HL-60 (cell line): ENCODE measurements around the gene PKP4.
A peak's percentile ranks its signal among the peaks of the same experiment; 100 is the strongest.

ENCODE experiments used
- DNase-seq, 2 experiments: peaks; one replicate each; pipeline ENCODE4 v3.0.0-alpha.2; 2010 to 2020; ENCODE audit warnings: low read depth in 1 of 2, low spot score in 1 of 2
- H3K27ac ChIP-seq: fragments of 250-450 bp; sonication (Bioruptor Pico); replicated peaks from 2 replicates; pipeline ENCODE4 v1.5.1; 2020; ENCODE audit warnings: mild to moderate bottlenecking, moderate library complexity
- H3K27me3 ChIP-seq: fragments of 250-450 bp; sonication (Bioruptor Pico); 2 replicates; pipeline ENCODE4 v1.5.1; 2021; ENCODE audit warnings: mild to moderate bottlenecking, moderate library complexity; ENCODE audit not compliant: insufficient read depth, poor library complexity, severe bottlenecking
- H3K4me3 ChIP-seq: replicated peaks from 2 replicates; pipeline ENCODE4 v1.5.1; 2011; ENCODE audit warnings: mild to moderate bottlenecking, control low read depth, low read length; ENCODE audit not compliant: insufficient read depth
- GABPA ChIP-seq: IDR thresholded peaks from 2 replicates; pipeline ENCODE4 v1.6.1; 2012; ENCODE audit warnings: low read depth
- POLR2AphosphoS5 ChIP-seq: IDR thresholded peaks from 2 replicates; pipeline ENCODE4 v1.6.1; 2012; ENCODE audit warnings: low read depth
- SPI1 ChIP-seq: IDR thresholded peaks from 2 replicates; pipeline ENCODE4 v1.6.1; 2012; ENCODE audit warnings: low read depth, mild to moderate bottlenecking, borderline replicate concordance
- TF ChIP-seq, protein P1 (sequence below): IDR thresholded peaks from one replicate; pipeline ENCODE4 v1.5.1; 2011; ENCODE audit warnings: low read length, control low read depth, inconsistent platforms; ENCODE audit not compliant: insufficient read depth
- TF ChIP-seq, protein P2 (sequence below): IDR thresholded peaks from 2 replicates; pipeline ENCODE4 v1.6.1; 2012; ENCODE audit warnings: low read depth; ENCODE audit not compliant: insufficient replicate concordance

Gene PKP4

DNA sequence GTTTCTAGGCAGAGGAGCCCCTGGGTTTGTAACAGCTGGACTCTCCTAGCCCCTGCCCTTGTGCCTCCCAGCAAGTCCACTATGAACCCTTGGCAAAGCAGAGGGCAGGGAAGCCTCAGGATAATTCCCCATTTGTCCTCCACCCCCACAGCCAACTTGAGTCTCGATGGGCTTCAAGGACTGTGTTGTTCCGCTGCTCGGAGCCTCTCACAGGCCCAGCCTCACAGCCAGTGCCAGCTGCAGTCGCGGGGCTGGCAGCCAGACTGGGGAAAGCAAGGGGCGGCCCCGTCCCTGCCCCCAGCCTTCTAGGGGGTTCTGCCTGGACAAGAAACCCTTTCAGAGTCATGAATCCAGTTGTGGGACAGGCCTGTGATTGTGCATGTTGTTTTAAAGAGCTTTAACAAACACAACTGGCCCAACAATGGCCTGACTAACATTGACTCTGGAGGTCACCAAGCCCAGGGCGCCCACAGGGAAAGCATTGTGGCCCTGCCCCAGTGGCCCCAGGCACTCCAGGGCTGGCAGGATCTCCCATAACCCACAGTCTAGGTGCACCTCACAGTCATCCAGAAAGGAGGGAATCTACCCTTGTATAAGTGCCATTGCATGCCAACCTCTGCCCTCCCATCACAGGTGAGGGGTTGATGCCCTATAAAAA lies 266.6 kb downstream of the PKP4 start:
- no peak overlapping the region for H3K4me3 ChIP-seq
- DNase-seq = no peak
- H3K27me3 ChIP-seq = no peaks in the 10 kb centered on the region
- TF ChIP-seq GABPA = no peak
- H3K27ac ChIP-seq = no peak overlapping the region

DNA sequence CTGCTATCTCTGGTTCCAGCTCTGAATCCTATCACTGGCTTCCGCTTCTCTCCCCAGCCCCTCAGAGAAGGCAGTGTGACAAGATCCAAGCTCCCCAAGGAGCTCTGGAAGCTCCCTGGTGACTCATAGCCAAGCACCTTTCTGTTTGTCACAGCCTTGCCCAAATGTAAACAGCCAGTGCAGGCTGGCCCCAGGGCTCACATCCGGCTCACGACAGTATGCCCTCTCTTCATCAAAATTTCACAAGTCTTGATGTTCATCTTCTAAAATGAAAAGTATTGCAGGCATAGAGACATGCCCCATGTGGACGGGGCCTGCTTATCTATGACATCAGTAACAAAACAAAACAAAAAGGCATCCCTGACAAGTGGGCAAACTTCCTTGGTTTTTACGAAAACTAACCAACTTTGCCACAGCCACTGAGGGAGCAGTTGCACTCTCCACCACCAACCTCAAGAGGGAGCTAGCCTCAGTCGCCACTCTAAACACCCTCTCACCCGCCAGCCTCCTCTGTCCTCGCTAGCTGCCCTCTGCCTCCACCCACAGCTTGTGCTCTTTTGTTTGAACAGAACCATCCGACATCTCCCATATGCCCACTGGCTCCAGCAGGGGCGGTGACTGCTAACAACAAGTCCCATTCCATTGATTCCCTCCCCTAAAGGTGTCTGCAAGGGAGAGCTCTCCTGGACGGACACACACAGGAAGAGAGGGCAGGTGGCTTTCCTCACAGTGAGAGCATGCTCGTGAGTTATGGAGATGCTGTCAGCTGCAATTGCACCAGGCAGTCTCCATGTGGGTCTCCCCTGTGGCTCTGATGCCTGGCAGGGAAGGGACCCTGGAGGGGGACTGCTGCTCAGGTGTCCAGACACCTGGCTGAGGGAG lies 267.4 kb downstream of the PKP4 start:
- DNase-seq = no peak
- Histone ChIP-seq H3K4me3 (no peak overlapping the region), H3K27me3 (no peaks in the 10 kb centered on the region), H3K27ac (no peak overlapping the region)
- TF ChIP-seq, protein P1, sequence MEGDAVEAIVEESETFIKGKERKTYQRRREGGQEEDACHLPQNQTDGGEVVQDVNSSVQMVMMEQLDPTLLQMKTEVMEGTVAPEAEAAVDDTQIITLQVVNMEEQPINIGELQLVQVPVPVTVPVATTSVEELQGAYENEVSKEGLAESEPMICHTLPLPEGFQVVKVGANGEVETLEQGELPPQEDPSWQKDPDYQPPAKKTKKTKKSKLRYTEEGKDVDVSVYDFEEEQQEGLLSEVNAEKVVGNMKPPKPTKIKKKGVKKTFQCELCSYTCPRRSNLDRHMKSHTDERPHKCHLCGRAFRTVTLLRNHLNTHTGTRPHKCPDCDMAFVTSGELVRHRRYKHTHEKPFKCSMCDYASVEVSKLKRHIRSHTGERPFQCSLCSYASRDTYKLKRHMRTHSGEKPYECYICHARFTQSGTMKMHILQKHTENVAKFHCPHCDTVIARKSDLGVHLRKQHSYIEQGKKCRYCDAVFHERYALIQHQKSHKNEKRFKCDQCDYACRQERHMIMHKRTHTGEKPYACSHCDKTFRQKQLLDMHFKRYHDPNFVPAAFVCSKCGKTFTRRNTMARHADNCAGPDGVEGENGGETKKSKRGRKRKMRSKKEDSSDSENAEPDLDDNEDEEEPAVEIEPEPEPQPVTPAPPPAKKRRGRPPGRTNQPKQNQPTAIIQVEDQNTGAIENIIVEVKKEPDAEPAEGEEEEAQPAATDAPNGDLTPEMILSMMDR = peak; percentile 2
- TF ChIP-seq SPI1 (no peak), GABPA (no peak)
- TF ChIP-seq, protein P2, sequence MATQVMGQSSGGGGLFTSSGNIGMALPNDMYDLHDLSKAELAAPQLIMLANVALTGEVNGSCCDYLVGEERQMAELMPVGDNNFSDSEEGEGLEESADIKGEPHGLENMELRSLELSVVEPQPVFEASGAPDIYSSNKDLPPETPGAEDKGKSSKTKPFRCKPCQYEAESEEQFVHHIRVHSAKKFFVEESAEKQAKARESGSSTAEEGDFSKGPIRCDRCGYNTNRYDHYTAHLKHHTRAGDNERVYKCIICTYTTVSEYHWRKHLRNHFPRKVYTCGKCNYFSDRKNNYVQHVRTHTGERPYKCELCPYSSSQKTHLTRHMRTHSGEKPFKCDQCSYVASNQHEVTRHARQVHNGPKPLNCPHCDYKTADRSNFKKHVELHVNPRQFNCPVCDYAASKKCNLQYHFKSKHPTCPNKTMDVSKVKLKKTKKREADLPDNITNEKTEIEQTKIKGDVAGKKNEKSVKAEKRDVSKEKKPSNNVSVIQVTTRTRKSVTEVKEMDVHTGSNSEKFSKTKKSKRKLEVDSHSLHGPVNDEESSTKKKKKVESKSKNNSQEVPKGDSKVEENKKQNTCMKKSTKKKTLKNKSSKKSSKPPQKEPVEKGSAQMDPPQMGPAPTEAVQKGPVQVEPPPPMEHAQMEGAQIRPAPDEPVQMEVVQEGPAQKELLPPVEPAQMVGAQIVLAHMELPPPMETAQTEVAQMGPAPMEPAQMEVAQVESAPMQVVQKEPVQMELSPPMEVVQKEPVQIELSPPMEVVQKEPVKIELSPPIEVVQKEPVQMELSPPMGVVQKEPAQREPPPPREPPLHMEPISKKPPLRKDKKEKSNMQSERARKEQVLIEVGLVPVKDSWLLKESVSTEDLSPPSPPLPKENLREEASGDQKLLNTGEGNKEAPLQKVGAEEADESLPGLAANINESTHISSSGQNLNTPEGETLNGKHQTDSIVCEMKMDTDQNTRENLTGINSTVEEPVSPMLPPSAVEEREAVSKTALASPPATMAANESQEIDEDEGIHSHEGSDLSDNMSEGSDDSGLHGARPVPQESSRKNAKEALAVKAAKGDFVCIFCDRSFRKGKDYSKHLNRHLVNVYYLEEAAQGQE = no peak

DNA sequence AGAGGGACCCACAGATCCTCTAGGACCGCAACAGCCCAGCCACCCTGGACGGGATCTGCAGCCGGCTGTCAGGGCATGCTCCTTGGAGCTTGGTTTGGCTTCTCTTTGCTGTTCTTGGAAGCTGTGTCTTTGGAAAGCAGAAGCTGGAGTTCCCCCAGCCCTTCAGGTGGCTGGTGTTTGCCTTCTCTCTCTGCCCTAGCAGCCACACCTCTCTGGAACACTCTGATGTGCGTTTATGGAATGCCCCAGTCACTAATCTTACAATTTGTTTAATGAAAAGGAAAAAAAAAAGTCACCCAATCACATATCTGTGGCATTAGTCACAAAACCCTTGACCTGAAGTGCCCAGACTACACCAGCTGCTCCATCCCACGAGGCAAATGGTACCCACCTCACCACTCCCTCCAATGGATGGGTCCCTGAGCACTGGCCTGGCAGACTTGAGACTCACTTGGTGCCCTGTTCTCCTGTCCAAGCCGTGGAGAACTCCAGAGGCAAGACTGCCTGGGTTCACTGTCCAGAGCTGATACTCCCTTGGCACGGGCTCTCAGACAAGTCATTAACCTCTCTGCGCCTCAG lies 268.1 kb downstream of the PKP4 start:
- H3K4me3 ChIP-seq = no peak overlapping the region
- H3K27ac ChIP-seq = no peak overlapping the region
- TF ChIP-seq, protein P1 = no peak
- TF ChIP-seq, protein P2 = no peak
- TF ChIP-seq POLR2AphosphoS5 = no peak
- TF ChIP-seq SPI1 = no peak
- no peak for TF ChIP-seq GABPA
- no peaks in the 10 kb centered on the region for H3K27me3 ChIP-seq
- no peak for DNase-seq

DNA sequence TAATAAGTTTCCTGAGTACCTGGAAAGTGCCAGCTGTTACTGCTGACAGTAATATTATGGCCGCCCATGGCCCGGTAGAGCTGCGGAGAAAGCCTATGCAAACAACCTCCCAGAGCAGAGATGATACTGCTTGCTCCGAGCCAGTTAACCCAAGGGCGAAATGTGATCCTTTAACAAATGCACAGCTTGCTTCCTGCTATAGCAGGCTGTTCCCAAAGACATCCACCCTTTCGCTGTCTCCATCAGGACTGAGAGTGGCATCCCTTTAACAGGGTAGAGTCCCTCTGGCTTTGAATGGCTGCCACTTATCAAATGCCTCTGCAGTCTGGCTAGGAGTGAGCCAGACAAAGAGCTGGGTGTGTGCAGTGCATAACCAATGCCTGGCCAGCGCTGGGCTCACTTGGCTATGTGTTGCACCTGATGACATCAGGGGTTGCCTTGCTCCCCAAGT lies 268.7 kb downstream of the PKP4 start:
- TF ChIP-seq GABPA (no peak), SPI1 (no peak)
- Histone ChIP-seq H3K27ac (no peak overlapping the region), H3K4me3 (no peak overlapping the region), H3K27me3 (no peaks in the 10 kb centered on the region)
- DNase-seq = no peak
